LNCAP (cell line): ENCODE measurements around the gene JARID2.

Source experiments
- CTCF ChIP-seq: fragments of 450-650 bp; IDR thresholded peaks from 2 replicates; pipeline ENCODE4 v1.5.1; 2017; ENCODE audit warnings: mild to moderate bottlenecking

Gene JARID2

GRCh38 chr6:15538766-15539495 is 293.1 kb downstream of the JARID2 start:
- no peak for TF ChIP-seq CTCF

- TF ChIP-seq CTCF, result no peak
Observed at GRCh38 chr6:15539722-15540270, 293.9 kb downstream of the JARID2 start.

GRCh38 chr6:15544321-15544900 is 298.5 kb downstream of the JARID2 start:
- no peak for TF ChIP-seq CTCF

GRCh38 chr6:15546591-15546990 is 300.7 kb downstream of the JARID2 start:
- TF ChIP-seq CTCF, result no peak

- no peak for TF ChIP-seq CTCF
Observed at GRCh38 chr6:15547400-15547799, 301.5 kb downstream of the JARID2 start.

GRCh38 chr6:15549371-15549770 is 303.5 kb downstream of the JARID2 start:
- TF ChIP-seq CTCF, result no peak

GRCh38 chr6:15550546-15551123 is 304.8 kb downstream of the JARID2 start:
- TF ChIP-seq CTCF, result no peak
